Mesenteric fat pad (tissue), 1 donor: ENCODE data around the gene COQ8A. TPM values are rescaled to one million over a fixed set of nuclear protein-coding genes. Genes with fewer than 3 reads are reported as not detected.

Experiments used
- DNase-seq: peaks from one replicate; pipeline ENCODE4 v3.0.0-alpha.2; 2020; ENCODE audit warnings: low spot score
- total RNA-seq: library from RNA; stranded (reverse); fragmentation: NEBNext Ultra II Directional; extraction: Animal tissue kit (Norgen Biotek cat#: 25700); gene quantifications from one replicate; pipeline ENCODE4 v1.2.1, GENCODE V29; 2021
- donor health status: DM: yes; HTN: yes; CAD: no.

COQ8A gene
- total RNA-seq, 1 donor from 2014 or later, result 62.0 TPM

- DNase-seq, result no peak
Measured at GRCh38 chr1:227003165-227003564, 63.1 kb downstream of the COQ8A start.

GRCh38 chr1:227004796-227005195 is 64.7 kb downstream of the COQ8A start:
- no peak for DNase-seq

- no peak for DNase-seq
Measured at GRCh38 chr1:227006226-227006796, 66.2 kb downstream of the COQ8A start.

GRCh38 chr1:227009937-227010336 is 69.8 kb downstream of the COQ8A start:
- DNase-seq, result no peak

GRCh38 chr1:227010645-227011044 is 70.6 kb downstream of the COQ8A start:
- DNase-seq, result no peak

- no peak for DNase-seq
Measured at GRCh38 chr1:227016990-227017389, 76.9 kb downstream of the COQ8A start.

GRCh38 chr1:227032396-227032795 is 92.3 kb downstream of the COQ8A start:
- DNase-seq, result peak; percentile 51

GRCh38 chr1:227033880-227034279 is 93.8 kb downstream of the COQ8A start:
- no peak for DNase-seq

GRCh38 chr1:227035316-227035715 is 95.2 kb downstream of the COQ8A start:
- DNase-seq, result no peak

GRCh38 chr1:227037121-227037520 is 97.0 kb downstream of the COQ8A start:
- no peak for DNase-seq

Other genes with a start within 250 kb of the COQ8A start
- 34.9 TPM for gene ITPKB, start 201.0 kb upstream of the COQ8A start, total RNA-seq
- 30.9 TPM for gene PSEN2, start 69.7 kb upstream of the COQ8A start, total RNA-seq